Mucosa of stomach (tissue), 1 donor: ENCODE results near the gene NXN.
"Not testable (repeated sequence)": the region's sequence is repeated elsewhere in the genome, so short reads cannot be mapped to it uniquely, and the experiment has no call there.

ENCODE experiments used
- H3K27me3 ChIP-seq: one replicate; pipeline ENCODE4 v1.7.0; 2013; ENCODE audit warnings: mild to moderate bottlenecking, low read length; ENCODE audit not compliant: control insufficient read depth, insufficient read depth
- H3K36me3 ChIP-seq: one replicate; pipeline ENCODE4 v1.7.0; 2013; ENCODE audit warnings: low read length; ENCODE audit not compliant: control insufficient read depth, insufficient read depth
- H3K4me1 ChIP-seq: one replicate; pipeline ENCODE4 v1.7.0; 2013; ENCODE audit warnings: mild to moderate bottlenecking, low read length; ENCODE audit not compliant: control insufficient read depth, insufficient read depth
- H3K4me3 ChIP-seq: one replicate; pipeline ENCODE4 v1.7.0; 2013; ENCODE audit warnings: low read length
- H3K9ac ChIP-seq: one replicate; pipeline ENCODE4 v1.7.0; 2013; ENCODE audit warnings: mild to moderate bottlenecking, low read length, moderate library complexity
- H3K9me3 ChIP-seq: one replicate; pipeline ENCODE4 v1.7.0; 2013; ENCODE audit warnings: mild to moderate bottlenecking, low read length, moderate library complexity; ENCODE audit not compliant: control insufficient read depth
- donor health status: Pancreatic carcinoma.

Gene NXN

DNA sequence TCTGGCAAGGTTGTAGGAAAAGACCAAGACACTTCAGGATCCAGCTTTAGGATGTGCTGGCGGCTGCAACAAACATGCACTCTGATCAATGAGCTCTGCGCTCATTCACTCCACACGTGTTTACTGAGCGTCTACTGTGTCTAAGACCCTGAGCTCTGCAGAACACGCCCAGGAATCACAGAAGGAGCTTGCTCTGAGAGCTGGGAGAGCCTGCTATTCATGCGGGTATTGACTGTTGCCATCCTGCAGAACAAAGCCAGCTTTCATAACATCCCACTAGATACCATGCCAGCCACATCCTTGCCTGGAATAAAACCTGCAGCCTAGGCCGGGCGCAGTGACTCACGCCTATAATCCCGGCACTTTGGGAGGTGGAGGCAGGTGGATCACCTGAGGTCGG is 44.1 kb downstream of the NXN start:
- no peaks in the 10 kb centered on the region for H3K4me1 ChIP-seq
- no peaks in the 10 kb centered on the region for H3K36me3 ChIP-seq
- H3K9me3 ChIP-seq: no peaks in the 10 kb centered on the region
- no peaks in the 10 kb centered on the region for H3K27me3 ChIP-seq
- H3K9ac ChIP-seq: no peak overlapping the region
- H3K4me3 ChIP-seq: no peak overlapping the region

DNA sequence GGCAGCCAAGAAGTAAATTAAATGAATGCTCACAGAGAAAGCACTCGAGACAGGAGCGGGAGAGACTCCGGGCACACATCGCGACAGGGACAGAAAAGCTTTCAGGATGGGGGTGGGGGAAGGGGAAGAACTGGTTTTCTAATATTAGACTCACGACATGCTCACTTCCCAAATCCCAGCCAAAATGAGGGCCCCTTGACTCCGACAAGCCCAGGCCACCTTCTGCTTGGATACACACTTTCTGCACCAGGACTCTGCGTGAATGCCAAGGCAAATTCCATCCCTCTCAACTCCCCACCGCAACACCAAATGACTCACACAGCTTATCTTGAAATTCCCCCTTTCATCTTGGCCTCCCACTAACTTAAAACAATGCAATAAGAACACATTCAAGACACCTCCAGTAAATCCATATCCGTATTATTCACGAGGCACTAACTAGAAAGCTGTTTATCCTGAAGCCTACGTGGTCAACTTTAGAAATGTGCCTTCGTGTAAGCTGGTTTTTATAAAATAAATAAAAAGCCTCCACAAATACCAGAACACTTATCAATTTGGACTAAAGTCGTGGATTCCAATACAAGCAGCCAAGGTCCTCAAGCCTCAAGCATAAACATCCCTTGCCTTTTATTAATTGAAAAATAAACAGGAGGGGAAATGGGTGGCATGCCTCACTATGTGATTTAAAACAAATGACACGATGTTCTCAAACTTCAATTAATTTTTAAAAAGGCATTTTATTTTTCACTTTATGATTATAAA is 46.1 kb downstream of the NXN start:
- Histone ChIP-seq H3K36me3 (no peaks in the 10 kb centered on the region), H3K4me3 (no peak overlapping the region), H3K9ac (no peak overlapping the region), H3K4me1 (no peaks in the 10 kb centered on the region), H3K27me3 (no peaks in the 10 kb centered on the region), H3K9me3 (no peaks in the 10 kb centered on the region)

DNA sequence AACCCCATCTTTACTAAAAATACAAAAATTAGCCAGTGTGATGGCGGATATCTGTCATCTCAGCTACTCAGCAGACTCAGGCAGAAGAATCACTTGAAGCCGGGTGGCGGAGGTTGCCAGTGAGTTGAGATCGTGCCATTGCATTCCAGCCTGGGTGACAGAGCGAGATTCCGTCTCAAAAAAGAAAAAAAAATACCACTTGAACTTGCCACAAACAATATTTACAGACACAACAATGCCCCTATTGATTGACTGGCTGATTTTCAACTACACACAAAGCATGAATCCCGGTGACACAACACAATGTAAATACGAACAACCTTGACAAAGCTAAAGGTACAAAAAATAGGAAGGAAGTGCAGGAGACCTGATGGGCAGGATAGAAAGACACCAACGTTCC is 49.3 kb downstream of the NXN start:
- no peak overlapping the region for H3K9ac ChIP-seq
- no peak overlapping the region for H3K4me3 ChIP-seq
- H3K9me3 ChIP-seq: no peaks in the 10 kb centered on the region
- H3K27me3 ChIP-seq: no peaks in the 10 kb centered on the region
- peaks cover 5% of the 10 kb centered on the region for H3K4me1 ChIP-seq
- H3K36me3 ChIP-seq: no peaks in the 10 kb centered on the region

- no peaks in the 10 kb centered on the region for H3K9me3 ChIP-seq
- no peaks in the 10 kb centered on the region for H3K27me3 ChIP-seq
- H3K9ac ChIP-seq: no peak overlapping the region
- no peaks in the 10 kb centered on the region for H3K36me3 ChIP-seq
- no peak overlapping the region for H3K4me3 ChIP-seq
- peaks cover 5% of the 10 kb centered on the region for H3K4me1 ChIP-seq
Observed at GRCh38 chr17:929586-929985, 50.0 kb downstream of the NXN start.

- H3K9ac ChIP-seq: no peak overlapping the region
- no peak overlapping the region for H3K4me3 ChIP-seq
- H3K9me3 ChIP-seq: no peaks in the 10 kb centered on the region
- peaks cover 5% of the 10 kb centered on the region for H3K4me1 ChIP-seq
- no peaks in the 10 kb centered on the region for H3K36me3 ChIP-seq
- H3K27me3 ChIP-seq: no peaks in the 10 kb centered on the region
Observed at GRCh38 chr17:927611-928461, 51.7 kb downstream of the NXN start.

- no peak overlapping the region for H3K4me3 ChIP-seq
- H3K9ac ChIP-seq: no peak overlapping the region
- peaks cover 5% of the 10 kb centered on the region for H3K4me1 ChIP-seq
- H3K9me3 ChIP-seq: no peaks in the 10 kb centered on the region
- H3K36me3 ChIP-seq: no peaks in the 10 kb centered on the region
- H3K27me3 ChIP-seq: no peaks in the 10 kb centered on the region
Observed at GRCh38 chr17:925817-926216, 53.8 kb downstream of the NXN start.

DNA sequence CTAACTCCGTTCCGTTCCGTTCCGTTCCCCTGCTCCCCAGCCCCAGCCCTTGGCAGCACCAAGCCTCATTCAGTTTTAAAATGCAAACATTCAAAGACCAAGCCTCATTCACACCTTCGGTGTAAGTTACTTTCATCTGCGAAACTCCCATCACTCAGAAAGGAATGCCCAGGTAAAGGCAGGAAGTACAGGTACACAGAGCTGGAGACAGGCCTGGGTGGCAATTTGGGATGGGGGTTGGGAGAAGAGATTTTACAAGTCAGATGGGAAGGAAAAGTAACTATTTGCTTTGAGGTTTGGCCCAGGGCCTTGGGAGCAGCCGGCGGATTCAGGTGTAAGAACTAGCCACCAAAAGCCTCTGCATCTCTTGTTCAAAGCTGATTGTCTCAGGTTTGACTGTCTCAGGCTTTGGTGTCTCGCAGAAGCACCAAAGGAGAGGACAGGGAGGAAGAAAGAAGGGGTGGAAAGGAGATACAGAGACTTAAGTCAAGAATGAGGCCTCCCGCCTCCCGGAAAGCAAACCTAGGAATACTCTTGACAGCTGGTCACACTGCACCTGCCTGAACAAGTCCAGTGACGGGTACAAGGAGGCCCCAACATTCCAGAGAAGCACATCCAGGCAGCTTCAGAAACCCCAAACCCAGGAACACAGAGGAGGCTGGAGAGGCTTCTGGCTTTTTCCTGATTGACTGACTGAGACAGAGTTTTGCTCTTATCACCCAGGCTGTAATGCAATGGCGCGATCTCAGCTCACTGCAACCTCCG is 54.7 kb downstream of the NXN start:
- Histone ChIP-seq H3K9me3 (no peaks in the 10 kb centered on the region), H3K4me1 (peaks cover 5% of the 10 kb centered on the region), H3K4me3 (no peak overlapping the region), H3K9ac (no peak overlapping the region), H3K36me3 (no peaks in the 10 kb centered on the region), H3K27me3 (no peaks in the 10 kb centered on the region)

GRCh38 chr17:924306-924705 is 55.3 kb downstream of the NXN start:
- not testable (repeated sequence) for H3K9me3 ChIP-seq, H3K4me3 ChIP-seq, H3K36me3 ChIP-seq, H3K9ac ChIP-seq, H3K27me3 ChIP-seq, H3K4me1 ChIP-seq

DNA sequence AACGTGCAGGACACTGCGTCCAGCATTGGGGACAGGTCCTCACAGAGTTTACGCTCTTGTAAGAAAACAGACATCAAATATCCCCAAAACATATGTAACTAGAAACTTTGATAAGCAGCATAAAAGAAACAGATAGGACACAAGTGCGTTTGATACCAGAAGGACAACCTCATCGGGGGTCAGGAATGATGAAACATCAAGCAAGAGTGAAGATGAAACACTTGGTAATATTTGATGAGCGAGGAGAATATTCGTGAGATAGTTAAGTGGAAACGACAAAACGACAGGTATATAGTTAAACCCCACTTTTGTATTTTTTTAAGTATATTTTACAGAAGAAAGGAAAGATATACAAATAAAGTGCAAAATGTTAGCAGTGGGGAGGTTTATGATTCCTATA is 55.9 kb downstream of the NXN start:
- no peaks in the 10 kb centered on the region for H3K36me3 ChIP-seq
- H3K9ac ChIP-seq: no peak overlapping the region
- no peaks in the 10 kb centered on the region for H3K27me3 ChIP-seq
- no peaks in the 10 kb centered on the region for H3K9me3 ChIP-seq
- no peak overlapping the region for H3K4me3 ChIP-seq
- peaks cover 5% of the 10 kb centered on the region for H3K4me1 ChIP-seq

- Histone ChIP-seq H3K36me3 (no peaks in the 10 kb centered on the region), H3K27me3 (no peaks in the 10 kb centered on the region), H3K9me3 (no peaks in the 10 kb centered on the region), H3K4me3 (no peak overlapping the region), H3K9ac (no peak overlapping the region), H3K4me1 (no peaks in the 10 kb centered on the region)
Observed at GRCh38 chr17:921161-921560, 58.4 kb downstream of the NXN start.

DNA sequence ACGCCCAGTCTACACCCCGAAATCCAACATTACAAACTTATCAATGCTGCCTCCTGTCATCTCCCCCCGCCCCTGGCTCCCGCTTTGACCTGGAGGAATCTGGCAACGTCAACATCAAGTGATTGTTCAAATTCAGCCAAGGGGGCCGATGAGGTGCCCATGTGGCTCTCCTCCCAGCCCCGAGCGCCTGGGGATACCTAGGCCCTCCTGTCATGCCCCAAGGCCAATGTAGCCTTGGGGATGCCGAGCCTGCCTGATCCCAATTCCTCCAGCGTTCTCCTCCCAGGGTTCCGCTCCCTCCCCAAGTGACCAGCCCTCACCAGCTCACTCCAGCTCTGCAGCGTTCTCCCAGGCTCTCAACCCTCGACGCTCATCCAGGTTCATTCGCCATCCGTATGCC is 59.4 kb downstream of the NXN start:
- no peaks in the 10 kb centered on the region for H3K9me3 ChIP-seq
- no peaks in the 10 kb centered on the region for H3K4me1 ChIP-seq

More for the DNA sequence above, 59.4 kb downstream of the NXN start:
- no peak overlapping the region for H3K9ac ChIP-seq
- H3K36me3 ChIP-seq: no peaks in the 10 kb centered on the region
- no peak overlapping the region for H3K4me3 ChIP-seq
- no peaks in the 10 kb centered on the region for H3K27me3 ChIP-seq
